Uterus (tissue), 2 donors: ENCODE measurements around the gene SYCP3.

ENCODE experiments used
- POLR2A ChIP-seq, 2 donors: fragments of 450-650 bp; IDR thresholded peaks; one replicate each; pipeline ENCODE4 v1.6.1; 2016; ENCODE audit warnings: antibody characterized with exemption in 2 of 2, mild to moderate bottlenecking in 1 of 2, moderate library complexity in 1 of 2
- TF ChIP-seq, protein P1 (sequence below), 4 experiments: fragments of 200-600 bp in 2 of 4; fragments of 450-650 bp in 2 of 4; sonication (generic) in 2 of 4; IDR thresholded peaks; one replicate each; pipeline ENCODE4 v1.5.1; 2016 to 2019; ENCODE audit warnings: antibody characterized with exemption in 4 of 4, mild to moderate bottlenecking in 2 of 4, moderate library complexity in 1 of 4

DNA sequence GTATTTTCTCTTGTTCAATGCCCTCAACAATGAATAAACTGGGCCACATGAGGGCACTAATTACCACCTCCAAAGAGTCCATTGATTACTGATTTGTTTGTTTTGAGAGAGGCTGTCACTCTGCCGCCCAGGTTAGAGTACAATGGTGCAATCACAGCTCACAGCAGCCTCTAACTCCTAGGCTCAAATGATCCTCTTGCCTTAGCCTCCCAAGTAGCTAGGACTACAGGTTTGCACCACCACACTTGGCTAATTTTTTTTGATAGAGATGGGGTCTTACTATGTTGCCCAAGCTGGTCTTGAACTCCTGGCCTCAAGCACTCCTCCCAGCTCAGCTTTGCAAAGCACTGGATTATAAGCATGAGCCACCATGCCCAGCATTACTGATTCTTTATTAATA lies 28.3 kb upstream of the SYCP3 start:
- TF ChIP-seq, protein P1, sequence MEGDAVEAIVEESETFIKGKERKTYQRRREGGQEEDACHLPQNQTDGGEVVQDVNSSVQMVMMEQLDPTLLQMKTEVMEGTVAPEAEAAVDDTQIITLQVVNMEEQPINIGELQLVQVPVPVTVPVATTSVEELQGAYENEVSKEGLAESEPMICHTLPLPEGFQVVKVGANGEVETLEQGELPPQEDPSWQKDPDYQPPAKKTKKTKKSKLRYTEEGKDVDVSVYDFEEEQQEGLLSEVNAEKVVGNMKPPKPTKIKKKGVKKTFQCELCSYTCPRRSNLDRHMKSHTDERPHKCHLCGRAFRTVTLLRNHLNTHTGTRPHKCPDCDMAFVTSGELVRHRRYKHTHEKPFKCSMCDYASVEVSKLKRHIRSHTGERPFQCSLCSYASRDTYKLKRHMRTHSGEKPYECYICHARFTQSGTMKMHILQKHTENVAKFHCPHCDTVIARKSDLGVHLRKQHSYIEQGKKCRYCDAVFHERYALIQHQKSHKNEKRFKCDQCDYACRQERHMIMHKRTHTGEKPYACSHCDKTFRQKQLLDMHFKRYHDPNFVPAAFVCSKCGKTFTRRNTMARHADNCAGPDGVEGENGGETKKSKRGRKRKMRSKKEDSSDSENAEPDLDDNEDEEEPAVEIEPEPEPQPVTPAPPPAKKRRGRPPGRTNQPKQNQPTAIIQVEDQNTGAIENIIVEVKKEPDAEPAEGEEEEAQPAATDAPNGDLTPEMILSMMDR (IDR thresholded peaks at IDR 0.05) = no peak
- TF ChIP-seq POLR2A (IDR thresholded peaks at IDR 0.05) = no peak
